IPS-NIHi11 (cell line): Measurements from ENCODE around the gene GRAMD1A.
"Not testable (repeated sequence)": the region's sequence is repeated elsewhere in the genome, so short reads cannot be mapped to it uniquely, and the experiment has no call there.

Experiments used
- DNase-seq: peaks from one replicate; pipeline ENCODE4 v3.0.0; 2012; ENCODE audit warnings: mixed read lengths, low spot score

The GRAMD1A gene

GRCh38 chr19:35021016-35021415, 20.9 kb downstream of the GRAMD1A start:
- no peak for DNase-seq

DNA sequence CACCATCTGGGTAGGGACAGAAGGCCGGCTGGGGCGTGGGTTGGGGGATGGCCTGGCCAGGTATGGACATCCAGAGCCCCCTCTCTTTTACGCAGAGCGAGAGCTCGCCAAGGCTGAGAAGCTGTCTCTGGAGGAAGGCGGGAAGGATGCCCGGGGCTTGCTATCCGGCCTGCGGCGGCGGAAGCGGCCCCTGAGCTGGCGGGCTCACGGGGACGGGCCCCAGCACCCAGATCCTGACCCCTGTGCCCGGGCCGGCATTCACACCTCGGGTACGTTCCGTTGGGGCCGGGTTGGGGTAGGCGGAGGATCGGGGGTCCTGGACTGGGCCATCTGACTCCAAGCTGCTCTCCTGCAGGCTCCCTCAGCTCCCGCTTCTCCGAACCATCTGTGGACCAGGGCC, 21.5 kb downstream of the GRAMD1A start:
- DNase-seq: no peak

DNA sequence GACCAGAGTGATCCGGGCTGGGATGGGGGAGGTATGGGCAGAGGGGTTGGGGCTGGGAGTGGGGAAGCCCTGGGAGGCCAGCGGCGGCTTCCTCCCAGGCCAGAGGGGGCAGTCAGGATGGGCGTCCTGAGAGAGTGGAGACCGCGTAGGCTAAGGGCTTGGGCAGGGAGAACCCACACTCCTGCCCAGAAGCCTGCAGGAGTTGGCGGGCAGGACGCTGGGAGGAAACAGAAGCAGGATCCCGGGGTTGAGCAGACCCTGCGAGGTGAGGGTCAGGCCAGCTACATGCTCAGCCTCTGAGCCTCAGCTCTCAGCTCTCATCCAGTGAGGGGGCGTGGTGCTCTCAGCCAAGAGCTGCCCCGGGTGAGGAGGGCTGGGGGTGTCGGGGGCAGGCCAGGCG, 22.3 kb downstream of the GRAMD1A start:
- DNase-seq: no peak

- DNase-seq: no peak
These were observed 23.3 kb downstream of the GRAMD1A start for GRCh38 chr19:35023428-35023827.

- DNase-seq: no peak
These were observed 24.0 kb downstream of the GRAMD1A start for GRCh38 chr19:35024095-35024494.

DNA sequence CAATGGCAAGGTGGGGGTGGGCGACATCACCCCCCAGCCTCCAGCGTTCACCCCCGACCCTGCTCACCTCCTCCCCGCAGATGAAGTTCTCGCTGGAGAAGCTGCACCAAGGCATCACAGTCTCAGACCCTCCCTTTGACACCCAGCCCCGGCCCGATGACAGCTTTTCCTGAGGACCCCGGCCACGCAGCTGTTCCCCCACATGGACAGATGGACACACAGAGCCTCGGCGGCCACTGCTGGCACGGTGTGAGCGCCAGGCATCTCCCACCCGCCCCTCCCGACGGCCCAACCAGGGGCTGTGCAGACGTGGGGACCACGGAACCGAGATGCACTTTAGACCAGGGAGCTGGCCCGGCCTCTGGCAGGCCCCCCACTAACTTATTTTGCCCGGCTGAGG, 25.8 kb downstream of the GRAMD1A start:
- DNase-seq: no peak

DNA sequence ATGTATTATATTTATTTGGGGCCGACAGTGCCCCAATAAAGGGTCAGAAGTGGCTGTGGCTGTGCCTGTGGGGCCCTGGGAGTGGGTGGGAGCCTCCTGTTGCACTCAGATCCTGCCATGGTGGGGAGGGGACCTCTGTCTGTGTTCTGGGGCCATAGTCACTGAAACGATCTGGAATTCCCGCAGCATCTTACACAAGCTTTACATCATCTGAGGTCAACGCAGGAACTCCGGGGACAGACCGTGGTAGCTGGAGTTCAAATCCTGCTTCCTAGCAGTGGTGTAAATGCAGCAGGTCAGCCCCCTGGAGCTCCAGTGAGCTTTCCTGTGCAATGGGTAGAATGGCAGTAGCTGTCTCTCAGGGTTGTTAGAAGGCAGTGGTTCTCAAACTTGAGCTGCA, 26.3 kb downstream of the GRAMD1A start:
- DNase-seq: no peak

DNA sequence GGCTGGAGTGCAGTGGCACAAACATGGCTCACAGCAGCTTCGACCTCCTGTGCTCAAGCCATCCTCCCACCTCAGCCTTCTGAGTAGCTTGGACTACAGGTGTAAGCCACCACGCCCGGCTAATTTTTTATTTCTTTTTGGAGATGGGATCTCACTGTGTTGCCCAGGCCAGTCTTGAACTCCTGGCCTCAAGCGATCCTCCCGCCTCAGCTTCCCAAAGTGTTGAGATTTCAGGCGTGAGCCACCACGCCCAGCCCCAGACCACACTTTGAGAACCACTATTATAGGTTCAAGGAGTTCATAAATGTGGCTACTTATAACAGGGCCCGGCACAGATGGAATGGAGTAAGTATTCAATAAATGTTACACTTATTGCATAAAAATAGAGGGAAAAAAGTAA, 26.9 kb downstream of the GRAMD1A start:
- no peak for DNase-seq

DNA sequence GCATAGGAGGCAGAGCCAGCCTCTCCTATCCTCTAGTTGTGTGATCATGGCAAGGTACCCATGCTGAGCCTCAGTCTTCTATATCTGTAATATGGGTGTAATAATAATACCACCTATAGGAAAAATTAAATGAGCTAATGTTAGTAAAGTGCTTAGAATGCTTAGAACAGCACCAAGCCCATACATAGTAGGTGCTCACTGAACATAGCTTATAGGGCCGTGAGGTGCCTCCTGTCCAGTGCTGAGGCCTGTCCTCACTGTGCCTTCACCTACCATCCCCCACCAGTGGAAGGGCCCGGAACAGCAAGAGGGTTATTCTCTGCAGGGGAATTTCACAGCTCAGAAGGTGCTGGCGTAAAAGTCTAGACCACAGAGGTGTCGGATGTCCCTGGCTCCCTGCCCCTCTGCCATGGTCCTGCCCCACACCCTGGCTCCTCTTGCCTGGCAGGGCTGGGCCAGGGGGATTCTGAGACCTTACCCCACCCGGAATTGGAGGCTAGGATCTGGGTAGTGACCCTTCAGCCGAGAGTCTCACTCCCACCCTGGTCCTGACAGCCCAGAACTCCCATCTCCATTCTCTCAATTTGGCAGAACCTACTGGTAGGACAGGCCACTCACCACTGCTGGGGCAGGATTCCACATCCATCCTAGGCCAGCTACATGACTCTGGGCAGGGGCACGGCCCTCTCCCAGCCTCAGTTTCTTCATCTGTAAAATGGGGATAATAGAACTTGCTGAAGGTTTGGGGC, 27.9 kb downstream of the GRAMD1A start:
- no peak for DNase-seq

- not testable (repeated sequence) for DNase-seq
These were observed 28.4 kb downstream of the GRAMD1A start for GRCh38 chr19:35028600-35028885.

GRCh38 chr19:35029275-35029736, 29.2 kb downstream of the GRAMD1A start:
- DNase-seq: not testable (repeated sequence)

DNA sequence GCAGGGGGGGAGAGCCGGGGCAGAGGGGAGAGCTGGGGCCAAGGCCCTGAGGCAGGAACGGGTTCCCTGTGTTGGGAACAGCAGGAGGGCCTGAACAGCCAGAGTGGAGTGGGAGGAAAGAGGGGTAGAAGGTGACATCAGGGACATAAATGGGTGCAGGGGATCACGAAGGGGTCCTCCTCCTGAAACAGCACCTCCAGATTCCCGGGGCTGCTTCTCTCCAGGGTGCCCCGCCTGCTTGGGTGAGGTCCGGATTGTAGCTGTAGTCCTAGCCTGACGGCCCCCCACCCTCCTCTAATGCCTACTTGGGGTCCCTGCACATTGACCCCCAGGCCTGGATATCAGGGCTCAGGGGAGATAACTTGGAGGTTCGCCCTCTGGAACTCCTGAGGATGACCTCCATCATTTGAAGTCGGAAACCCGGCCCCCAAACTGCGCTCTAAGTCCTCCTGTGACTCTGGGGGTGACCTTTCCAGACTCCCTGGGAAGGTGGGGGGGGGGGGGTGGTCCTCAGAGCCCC, 29.7 kb downstream of the GRAMD1A start:
- DNase-seq: no peak

- DNase-seq: peak; percentile 91
These were observed 30.3 kb downstream of the GRAMD1A start, which contains the start of gene SCN1B for GRCh38 chr19:35030257-35031071. TSS of gene SCN1B (plus strand) at chr19:35030470. CDS start at chr19:35030821, 351 bp downstream.

GRCh38 chr19:35031072-35031881, 31.2 kb downstream of the GRAMD1A start:
- peak; percentile 72 for DNase-seq

- DNase-seq: no peak
These were observed 32.3 kb downstream of the GRAMD1A start for GRCh38 chr19:35032356-35032865.

DNA sequence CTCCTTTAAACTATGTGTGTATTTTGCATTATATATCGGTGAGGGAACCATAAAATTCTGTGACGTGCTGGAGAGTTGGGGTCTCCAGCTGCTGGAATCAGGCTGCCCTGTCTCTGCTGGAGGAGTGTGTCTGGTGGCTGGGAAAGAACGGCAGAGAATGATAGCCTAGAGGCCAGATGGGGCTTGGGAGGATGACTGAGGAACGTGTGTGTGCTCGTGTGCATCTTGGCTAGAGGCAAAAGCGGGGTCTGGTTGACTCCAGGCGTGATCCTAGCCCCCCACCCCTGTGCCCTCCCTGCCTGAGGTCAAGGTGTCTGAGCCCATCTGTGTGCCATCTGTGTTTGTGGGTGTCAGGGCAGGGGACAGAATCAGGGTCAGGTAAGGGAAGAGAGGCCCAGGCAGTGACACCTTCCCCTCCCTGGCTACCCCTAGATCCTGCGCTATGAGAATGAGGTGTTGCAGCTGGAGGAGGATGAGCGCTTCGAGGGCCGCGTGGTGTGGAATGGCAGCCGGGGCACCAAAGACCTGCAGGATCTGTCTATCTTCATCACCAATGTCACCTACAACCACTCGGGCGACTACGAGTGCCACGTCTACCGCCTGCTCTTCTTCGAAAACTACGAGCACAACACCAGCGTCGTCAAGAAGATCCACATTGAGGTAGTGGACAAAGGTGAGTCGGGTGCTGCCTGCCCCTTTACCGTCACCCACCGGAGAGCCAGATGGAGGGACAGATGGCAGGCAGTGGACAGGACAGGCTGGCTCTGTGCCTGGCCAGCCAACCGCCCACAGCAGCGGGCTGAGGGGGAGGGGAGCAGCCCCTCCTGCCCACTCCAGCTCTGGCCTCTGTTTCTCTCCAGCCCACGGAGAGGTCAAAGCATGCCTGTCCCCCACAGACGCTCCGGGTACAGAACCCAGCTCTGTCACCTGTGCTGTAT, 33.2 kb downstream of the GRAMD1A start:
- no peak for DNase-seq

DNA sequence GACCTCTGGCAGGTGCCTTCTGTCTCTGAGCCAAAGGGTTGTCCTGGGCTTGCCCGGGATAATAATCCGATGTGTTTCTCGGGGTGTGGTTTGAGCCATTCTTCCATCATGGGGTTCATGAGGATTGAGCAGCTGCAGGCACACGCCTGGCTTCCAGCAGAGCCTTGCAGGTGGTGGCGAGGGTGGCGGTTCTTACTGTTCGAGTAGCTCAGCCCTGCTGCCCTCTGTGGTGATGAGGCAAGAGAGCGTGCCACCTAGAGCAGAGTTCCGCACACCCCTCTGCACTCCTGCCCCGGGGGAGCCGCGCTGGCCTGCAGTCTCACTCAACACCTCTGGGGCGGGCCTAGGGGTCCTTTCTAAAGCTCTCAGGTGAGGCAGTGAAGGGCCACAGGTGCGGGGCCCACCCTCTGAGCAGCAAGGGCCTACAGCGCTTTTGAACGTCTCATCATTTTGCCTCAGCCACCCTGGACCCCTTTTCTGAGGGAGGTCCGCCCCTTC, 33.9 kb downstream of the GRAMD1A start:
- no peak for DNase-seq

DNA sequence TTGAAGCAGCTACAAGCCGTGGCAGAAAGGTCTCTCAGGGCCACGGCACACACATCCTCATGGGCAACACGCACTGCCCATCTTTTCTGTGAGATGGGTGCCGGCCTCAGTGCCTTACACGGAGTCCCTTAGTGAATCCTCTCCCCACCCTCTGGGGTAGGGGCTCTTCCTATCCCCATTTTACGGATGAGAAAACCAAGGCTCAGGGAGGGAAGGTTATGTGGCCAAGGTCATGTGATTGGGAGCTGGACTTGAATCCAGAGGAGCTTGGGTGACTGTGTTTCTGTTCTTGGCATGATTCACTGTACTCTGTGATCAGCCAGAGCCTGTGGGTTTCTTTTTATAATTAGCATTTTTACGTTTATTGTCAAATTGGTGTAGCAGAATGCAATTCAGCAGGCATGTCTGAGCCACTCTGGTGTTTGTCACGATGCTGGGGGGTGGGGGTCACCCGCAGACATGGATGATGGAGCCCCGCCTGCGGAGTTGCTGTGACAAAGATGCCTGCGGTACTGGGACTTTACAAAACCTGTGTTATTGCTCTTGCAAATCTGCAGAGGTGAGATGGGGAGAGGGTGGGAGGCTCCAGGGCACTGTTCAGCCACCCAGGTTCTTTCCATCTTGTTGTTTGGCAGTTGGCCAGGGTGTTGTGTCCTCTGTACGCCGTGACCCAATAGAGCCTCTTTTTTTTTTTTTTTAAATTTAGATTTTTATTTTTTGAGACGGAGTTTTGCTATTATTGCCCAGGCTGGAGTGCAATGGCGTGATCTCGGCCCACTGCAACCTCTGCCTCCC, 34.7 kb downstream of the GRAMD1A start:
- no peak for DNase-seq

DNA sequence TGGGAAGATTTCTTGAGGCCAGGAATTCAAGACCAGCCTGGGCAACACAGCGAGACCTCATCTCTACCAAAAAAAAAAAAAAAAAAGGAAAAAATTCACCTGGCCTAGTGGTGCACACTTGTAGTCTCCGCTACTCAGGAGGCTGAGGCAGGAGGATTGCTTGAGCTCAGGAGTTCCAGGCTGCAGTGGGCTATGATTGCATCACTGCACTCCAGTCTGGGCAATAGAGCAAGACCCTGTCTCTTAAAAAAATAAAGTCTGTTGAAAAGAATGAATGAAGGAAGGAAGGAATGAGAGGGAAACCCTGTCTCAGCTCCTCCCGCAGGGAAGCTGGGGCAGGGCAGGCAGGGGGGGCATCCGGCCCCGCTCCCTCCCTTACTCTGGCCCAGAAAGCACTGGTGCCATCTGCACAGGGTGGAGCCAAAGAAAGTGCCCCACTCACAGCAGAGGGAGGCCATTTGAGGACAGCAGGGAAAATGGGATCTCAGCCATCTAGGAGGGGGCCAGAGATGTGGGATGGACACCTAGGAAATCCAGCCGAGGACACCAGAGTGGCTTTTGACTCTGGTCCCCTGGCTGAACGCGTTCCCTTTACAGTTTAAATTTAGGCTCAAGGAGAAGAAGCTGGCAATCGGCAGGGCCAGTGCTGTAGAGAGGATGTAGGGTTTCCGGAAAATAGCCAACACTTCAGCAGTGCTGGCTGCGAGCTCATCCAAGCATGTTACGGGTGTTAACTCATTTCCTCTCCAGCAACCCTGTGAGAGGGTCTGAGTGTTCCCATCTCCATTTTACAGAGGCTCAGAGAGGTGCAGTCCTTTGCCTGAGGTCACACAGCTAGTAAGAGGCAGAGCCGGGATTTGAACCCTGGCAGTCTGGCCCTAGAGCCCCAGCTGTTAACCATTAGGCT, 37.8 kb downstream of the GRAMD1A start:
- no peak for DNase-seq
